Renal cortical epithelial cell (primary cell): ENCODE data around the gene TRIM27. TPM values are rescaled to one million over a fixed set of nuclear protein-coding genes. Genes with fewer than 3 reads are reported as not detected.
"Not testable (repeated sequence)": the region's sequence is repeated elsewhere in the genome, so short reads cannot be mapped to it uniquely, and the experiment has no call there.

ENCODE experiments used
- DNase-seq: peaks from one replicate; pipeline ENCODE4 v3.0.0-alpha.2; 2011; ENCODE audit warnings: low read depth
- total RNA-seq: library from RNA; depleted of rRNA; stranded (reverse); fragments of >200 nt; gene quantifications from 2 replicates; pipeline ENCODE4 v1.2.3, GENCODE V29; 2014

The TRIM27 gene
- total RNA-seq, 1 donor from 2014 or later, result 66.5 TPM

- DNase-seq, result no peak
Measured at GRCh38 chr6:28943223-28943556, 19.4 kb upstream of the TRIM27 start.

GRCh38 chr6:28941684-28942448, 18.1 kb upstream of the TRIM27 start:
- no peak for DNase-seq

GRCh38 chr6:28940858-28941683, 17.3 kb upstream of the TRIM27 start:
- peak; percentile 82 for DNase-seq

GRCh38 chr6:28940294-28940857, 16.6 kb upstream of the TRIM27 start:
- DNase-seq, result peak; percentile 57

GRCh38 chr6:28933069-28933468, 9.3 kb upstream of the TRIM27 start:
- DNase-seq, result no peak

GRCh38 chr6:28929887-28930620, 6.3 kb upstream of the TRIM27 start:
- no peak for DNase-seq

- not testable (repeated sequence) for DNase-seq
Measured at GRCh38 chr6:28929339-28929738, 5.6 kb upstream of the TRIM27 start.

- no peak for DNase-seq
Measured at GRCh38 chr6:28927846-28928245, 4.1 kb upstream of the TRIM27 start.

GRCh38 chr6:28922821-28923317, 916 bp downstream of the TRIM27 start:
- DNase-seq, result peak; percentile 26

GRCh38 chr6:28922004-28922820, 1.6 kb downstream of the TRIM27 start:
- peak; percentile 74 for DNase-seq

- no peak for DNase-seq
Measured at GRCh38 chr6:28920281-28920680, 3.5 kb downstream of the TRIM27 start.

- DNase-seq, result no peak
Measured at GRCh38 chr6:28914941-28915340, 8.8 kb downstream of the TRIM27 start.

GRCh38 chr6:28910901-28911690, 12.7 kb downstream of the TRIM27 start:
- DNase-seq, result no peak

- DNase-seq, result no peak
Measured at GRCh38 chr6:28907394-28907793, 16.4 kb downstream of the TRIM27 start.

GRCh38 chr6:28906669-28907068, 17.1 kb downstream of the TRIM27 start:
- DNase-seq, result no peak

GRCh38 chr6:28903686-28904085, 20.1 kb downstream of the TRIM27 start:
- no peak for DNase-seq

GRCh38 chr6:28901831-28902230, 22.0 kb downstream of the TRIM27 start:
- no peak for DNase-seq

- DNase-seq, result no peak
Measured at GRCh38 chr6:28900577-28901256, 23.1 kb downstream of the TRIM27 start.

- no peak for DNase-seq
Measured at GRCh38 chr6:28898710-28898965, 25.1 kb downstream of the TRIM27 start.

GRCh38 chr6:28897369-28897745, 26.4 kb downstream of the TRIM27 start:
- no peak for DNase-seq
